ENCODE results near the gene ARTN. TPM values are rescaled to one million over a fixed set of nuclear protein-coding genes. Genes with fewer than 3 reads are reported as not detected.

The ARTN gene
- total RNA-seq, 1 experiment from 2014 or later, result 10.6 TPM

GRCh38 chr1:43947874-43948437 lies 14.4 kb downstream of the ARTN start:
- Histone ChIP-seq H4K8ac (replicated peaks; ENCODE audit: insufficient read length, low read depth, low read length) (no peak overlapping the region), H4K20me1 (ENCODE audit: control insufficient read depth, insufficient read depth, insufficient read length) (no peaks in the 10 kb centered on the region), H2BK5ac (ENCODE audit: insufficient read length, low read length) (no peak overlapping the region), H3K18ac (ENCODE audit: insufficient read length, low read depth, low read length) (no peak overlapping the region), H2AK5ac (ENCODE audit: insufficient read length, low read length) (no peak overlapping the region), H3K79me1 (ENCODE audit: insufficient read depth, low read depth, low read length, poor library complexity, severe bottlenecking) (no peaks in the 10 kb centered on the region), H3K9me3 (ENCODE audit: control insufficient read depth, low read depth, low read length) (no peaks in the 10 kb centered on the region), H3T11ph (ENCODE audit: low read length) (no peak overlapping the region), H2BK20ac (ENCODE audit: low read depth, low read length, poor library complexity, severe bottlenecking) (no peak overlapping the region), H3K27me3 (ENCODE audit: insufficient read depth, low read length) (no peaks in the 10 kb centered on the region), H2BK15ac (ENCODE audit: low read depth, low read length) (no peak overlapping the region), H3K4me1 (ENCODE audit: insufficient read depth, low read length) (no peaks in the 10 kb centered on the region), H2BK120ac (ENCODE audit: low read depth, low read length, poor library complexity, severe bottlenecking) (no peak overlapping the region), H2AFZ (ENCODE audit: low read length) (no peak overlapping the region), H3K56ac (ENCODE audit: insufficient read length, low read depth, low read length) (no peak overlapping the region), H2BK12ac (ENCODE audit: insufficient read length, low read depth, low read length) (no peak overlapping the region), H3K4me2 (ENCODE audit: insufficient read depth, insufficient read length, low read length) (peak overlapping the region; percentile 63), H3K9ac (ENCODE audit: extremely low read depth, insufficient read length, low read length) (no peak overlapping the region), H4K91ac (ENCODE audit: insufficient read length, low read depth, low read length) (no peak overlapping the region), H3K4ac (ENCODE audit: low read depth, low read length) (no peak overlapping the region), H4K5ac (ENCODE audit: insufficient read length, low read depth, low read length) (no peak overlapping the region), H3K14ac (ENCODE audit: insufficient read depth, low read length) (no peak overlapping the region), H3K23me2 (ENCODE audit: insufficient read length, low read depth, low read length, poor library complexity, severe bottlenecking) (peaks cover 10% of the 10 kb centered on the region), H3K79me2 (ENCODE audit: insufficient read depth, low read length) (no peaks in the 10 kb centered on the region), H3K23ac (ENCODE audit: insufficient read length, low read depth, low read length) (no peak overlapping the region), H3K27ac (ENCODE audit: insufficient read length, low read depth, low read length) (no peak overlapping the region)
- H3K36me3 Mint-ChIP-seq (ENCODE audit: insufficient read depth in 1 of 3, low read depth in 3 of 3), result peaks cover 0 to 9% (median 7%) of the 10 kb centered on the region in 3 experiments; a peak in 6 of 7 replicates
- no CpG with 5 or more reads among the region's 3 CpGs for WGBS (ENCODE audit: extremely low coverage, insufficient read length, low lambda C conversion rate)
- no peaks in the 10 kb centered on the region; the same call in 1 of the 2 replicates for H3K27me3 Mint-ChIP-seq (ENCODE audit: low read depth)
- no peak for DNase-seq
- H3K4me1 Mint-ChIP-seq, result peaks cover 23 to 31% of the 10 kb centered on the region in 2 experiments
- no peak overlapping the region; a peak in 1 of 7 replicates for H3K27ac Mint-ChIP-seq
- no peak for TF ChIP-seq CTCF (conservative IDR thresholded peaks at IDR 0.05)
- no peaks in the 10 kb centered on the region for H3K9me3 Mint-ChIP-seq
- H3K4me3 Mint-ChIP-seq, result peak overlapping the region; percentile 84 to 88
